Measurements from ENCODE around the gene TBX10. TPM values are rescaled to one million over a fixed set of nuclear protein-coding genes. Genes with fewer than 3 reads are reported as not detected.

TBX10 gene
- total RNA-seq, 1 donor from 2014 or later: not detected

DNA sequence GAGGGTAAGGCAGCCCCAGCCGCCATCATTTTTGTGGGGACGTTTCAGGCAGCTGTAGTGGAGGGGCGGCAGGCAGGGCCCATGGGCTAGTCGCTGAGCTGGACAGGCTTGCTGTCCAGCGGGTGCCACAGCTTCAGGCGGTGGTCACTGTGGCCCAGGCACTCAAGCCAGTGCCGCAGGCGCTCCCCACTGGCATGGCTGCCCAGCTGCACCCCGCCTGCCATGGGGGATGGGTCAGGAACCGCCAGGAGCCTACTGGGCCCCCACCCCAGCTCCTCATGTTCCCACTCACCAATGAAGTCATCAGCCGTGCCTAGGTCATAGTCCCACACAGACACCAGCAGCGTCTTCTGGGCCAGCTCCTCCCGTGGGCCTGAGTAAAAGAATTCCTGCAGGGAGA, 26.8 kb downstream of the TBX10 start:
- peaks cover 8% of the 10 kb centered on the region for H3K4me1 Mint-ChIP-seq (ENCODE audit: unreplicated experiment)
- no peaks in the 10 kb centered on the region for H3K9me3 Mint-ChIP-seq (ENCODE audit: unreplicated experiment)
- TF ChIP-seq CTCF (IDR thresholded peaks at IDR 0.05): no peak
- peaks cover 11% of the 10 kb centered on the region for H3K36me3 Mint-ChIP-seq (ENCODE audit: unreplicated experiment)
- no peaks in the 10 kb centered on the region for H3K27me3 Mint-ChIP-seq (ENCODE audit: unreplicated experiment)
- H3K4me3 Mint-ChIP-seq (ENCODE audit: unreplicated experiment): no peak overlapping the region
- no peak overlapping the region for H3K27ac Mint-ChIP-seq (ENCODE audit: unreplicated experiment)
- DNase-seq (ENCODE audit: extremely low spot score, unreplicated experiment): no peak

- peaks cover 12% of the 10 kb centered on the region for H3K4me1 Mint-ChIP-seq (ENCODE audit: unreplicated experiment)
- H3K27ac Mint-ChIP-seq (ENCODE audit: unreplicated experiment): no peak overlapping the region
- H3K27me3 Mint-ChIP-seq (ENCODE audit: unreplicated experiment): no peaks in the 10 kb centered on the region
- peaks cover 11% of the 10 kb centered on the region for H3K36me3 Mint-ChIP-seq (ENCODE audit: unreplicated experiment)
- TF ChIP-seq CTCF (IDR thresholded peaks at IDR 0.05): no peak
- no peak overlapping the region for H3K4me3 Mint-ChIP-seq (ENCODE audit: unreplicated experiment)
- H3K9me3 Mint-ChIP-seq (ENCODE audit: unreplicated experiment): no peaks in the 10 kb centered on the region
- no peak for DNase-seq (ENCODE audit: extremely low spot score, unreplicated experiment)
Observed at GRCh38 chr11:67611704-67612587, 27.6 kb downstream of the TBX10 start.

- H3K27me3 Mint-ChIP-seq (ENCODE audit: unreplicated experiment): no peaks in the 10 kb centered on the region
- H3K36me3 Mint-ChIP-seq (ENCODE audit: unreplicated experiment): peaks cover 11% of the 10 kb centered on the region
- no peak overlapping the region for H3K27ac Mint-ChIP-seq (ENCODE audit: unreplicated experiment)
- no peaks in the 10 kb centered on the region for H3K9me3 Mint-ChIP-seq (ENCODE audit: unreplicated experiment)
- peaks cover 12% of the 10 kb centered on the region for H3K4me1 Mint-ChIP-seq (ENCODE audit: unreplicated experiment)
- DNase-seq (ENCODE audit: extremely low spot score, unreplicated experiment): no peak
- H3K4me3 Mint-ChIP-seq (ENCODE audit: unreplicated experiment): no peak overlapping the region
- no peak for TF ChIP-seq CTCF (IDR thresholded peaks at IDR 0.05)
Observed at GRCh38 chr11:67611165-67611564, 28.4 kb downstream of the TBX10 start.

DNA sequence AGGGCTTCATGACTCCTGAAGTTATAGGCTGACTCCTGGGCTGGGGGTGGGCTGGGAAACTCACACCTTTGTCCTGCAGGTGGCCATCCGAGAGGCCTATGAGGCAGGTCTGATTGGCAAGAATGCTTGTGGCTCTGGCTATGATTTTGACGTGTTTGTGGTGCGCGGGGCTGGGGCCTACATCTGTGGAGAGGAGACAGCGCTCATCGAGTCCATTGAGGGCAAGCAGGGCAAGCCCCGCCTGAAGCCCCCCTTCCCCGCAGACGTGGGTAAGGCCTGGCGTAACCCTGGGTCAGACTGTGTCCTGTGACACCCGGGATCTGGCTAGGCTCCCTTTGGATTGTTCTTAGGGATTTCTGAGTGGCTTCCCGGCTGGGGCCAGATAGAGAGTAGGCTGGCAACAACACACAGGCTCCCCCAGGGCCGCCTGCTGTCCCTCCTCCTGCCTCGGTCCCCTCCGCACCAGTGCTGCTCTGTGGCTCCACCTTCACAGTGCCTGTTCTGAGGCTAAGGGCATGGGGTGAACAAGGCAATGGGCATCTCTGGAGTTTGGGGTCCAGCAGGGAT, 29.2 kb downstream of the TBX10 start:
- no peaks in the 10 kb centered on the region for H3K9me3 Mint-ChIP-seq (ENCODE audit: unreplicated experiment)
- no peak for DNase-seq (ENCODE audit: extremely low spot score, unreplicated experiment)
- H3K36me3 Mint-ChIP-seq (ENCODE audit: unreplicated experiment): peaks cover 11% of the 10 kb centered on the region
- no peak for TF ChIP-seq CTCF (IDR thresholded peaks at IDR 0.05)
- H3K27me3 Mint-ChIP-seq (ENCODE audit: unreplicated experiment): no peaks in the 10 kb centered on the region
- no peak overlapping the region for H3K27ac Mint-ChIP-seq (ENCODE audit: unreplicated experiment)
- H3K4me3 Mint-ChIP-seq (ENCODE audit: unreplicated experiment): no peak overlapping the region
- H3K4me1 Mint-ChIP-seq (ENCODE audit: unreplicated experiment): peaks cover 12% of the 10 kb centered on the region

GRCh38 chr11:67609316-67609715, 30.2 kb downstream of the TBX10 start:
- Mint-ChIP-seq H3K9me3 (ENCODE audit: unreplicated experiment) (no peaks in the 10 kb centered on the region), H3K27me3 (ENCODE audit: unreplicated experiment) (no peaks in the 10 kb centered on the region), H3K4me3 (ENCODE audit: unreplicated experiment) (no peak overlapping the region), H3K27ac (ENCODE audit: unreplicated experiment) (no peak overlapping the region), H3K4me1 (ENCODE audit: unreplicated experiment) (peaks cover 9% of the 10 kb centered on the region), H3K36me3 (ENCODE audit: unreplicated experiment) (peaks cover 11% of the 10 kb centered on the region)
- DNase-seq (ENCODE audit: extremely low spot score, unreplicated experiment): no peak
- TF ChIP-seq CTCF (IDR thresholded peaks at IDR 0.05): no peak

Data from osteocyte (in vitro differentiated cells).